ENCODE results near the gene ABO.

- no peak for TF ChIP-seq EP300 (IDR thresholded peaks at IDR 0.05)
- TF ChIP-seq CTCF (IDR thresholded peaks at IDR 0.05), result no peak
- TF ChIP-seq POLR2A (IDR thresholded peaks at IDR 0.05), result no peak
Measured at GRCh38 chr9:133210609-133211008, 64.4 kb downstream of the ABO start.

All from ovary (tissue), 3 donors.